DOHH2 (cell line): Measurements from ENCODE around the gene CAAP1.

Experiments
- CTCF ChIP-seq: fragments of 200-600 bp; sonication (generic); IDR thresholded peaks from one replicate; pipeline ENCODE4 v1.5.1; 2014; ENCODE audit warnings: antibody characterized with exemption, mild to moderate bottlenecking, low read depth, low read length; ENCODE audit not compliant: poor library complexity, severe bottlenecking
- EZH2phosphoT487 ChIP-seq: fragments of 200-600 bp; sonication (generic); IDR thresholded peaks from 2 replicates; pipeline ENCODE4 v1.6.1; 2017; ENCODE audit warnings: borderline replicate concordance, mild to moderate bottlenecking, antibody characterized with exemption, low read length, moderate library complexity, mixed read lengths

GRCh38 chr9:26888271-26888670 is 4.3 kb downstream of the CAAP1 start:
- TF ChIP-seq CTCF (no peak), EZH2phosphoT487 (no peak)
